Measurements from ENCODE around the gene CIROP.

The CIROP gene

GRCh38 chr14:23067847-23068788 lies 36.7 kb downstream of the CIROP start:
- Histone ChIP-seq H3K27ac (ENCODE audit: low read length) (no peak overlapping the region), H3K79me2 (ENCODE audit: low read length) (peaks cover 61% of the 10 kb centered on the region), H3K4me3 (ENCODE audit: low read length) (no peak overlapping the region), H3K4me2 (ENCODE audit: low read length) (peak overlapping the region; percentile 23; the same call in 1 of the 2 replicates), H3K4me1 (ENCODE audit: low read length) (peaks cover 24% of the 10 kb centered on the region), H3K9ac (ENCODE audit: low read length) (no peak overlapping the region), H3K36me3 (replicated peaks; ENCODE audit: low read depth, low read length) (peaks cover 57% of the 10 kb centered on the region), H4K20me1 (ENCODE audit: insufficient read depth, low read length) (peaks cover 12% of the 10 kb centered on the region), H2AFZ (ENCODE audit: low read depth, low read length) (no peak overlapping the region), H3K9me3 (ENCODE audit: insufficient read depth, low read length) (no peaks in the 10 kb centered on the region), H3K27me3 (ENCODE audit: low read depth, low read length) (no peaks in the 10 kb centered on the region)
- TF ChIP-seq CTCF (IDR thresholded peaks at IDR 0.05; ENCODE audit: low read depth, low read length): no peak
- no peak for TF ChIP-seq EZH2phosphoT487 (IDR thresholded peaks at IDR 0.05; ENCODE audit: low read depth)

- Histone ChIP-seq H3K79me2 (ENCODE audit: low read length) (peaks cover 61% of the 10 kb centered on the region), H3K27me3 (ENCODE audit: low read depth, low read length) (no peaks in the 10 kb centered on the region), H3K4me3 (ENCODE audit: low read length) (no peak overlapping the region), H3K36me3 (replicated peaks; ENCODE audit: low read depth, low read length) (peaks cover 59% of the 10 kb centered on the region), H3K9ac (ENCODE audit: low read length) (no peak overlapping the region), H3K27ac (ENCODE audit: low read length) (no peak overlapping the region), H3K4me1 (ENCODE audit: low read length) (peaks cover 24% of the 10 kb centered on the region), H4K20me1 (ENCODE audit: insufficient read depth, low read length) (peaks cover 12% of the 10 kb centered on the region), H2AFZ (ENCODE audit: low read depth, low read length) (no peak overlapping the region), H3K9me3 (ENCODE audit: insufficient read depth, low read length) (no peaks in the 10 kb centered on the region), H3K4me2 (ENCODE audit: low read length) (no peak overlapping the region)
- TF ChIP-seq EZH2phosphoT487 (IDR thresholded peaks at IDR 0.05; ENCODE audit: low read depth) (no peak), CTCF (IDR thresholded peaks at IDR 0.05; ENCODE audit: low read depth, low read length) (no peak)
Measured at GRCh38 chr14:23066855-23067744, 37.7 kb downstream of the CIROP start.

- H3K9ac ChIP-seq (ENCODE audit: low read length): no peak overlapping the region
- no peaks in the 10 kb centered on the region for H3K27me3 ChIP-seq (ENCODE audit: low read depth, low read length)
- H3K4me3 ChIP-seq (ENCODE audit: low read length): no peak overlapping the region
- H3K4me1 ChIP-seq (ENCODE audit: low read length): peaks cover 18% of the 10 kb centered on the region; the same call in 1 of the 2 replicates
- peaks cover 54% of the 10 kb centered on the region for H3K79me2 ChIP-seq (ENCODE audit: low read length)
- H4K20me1 ChIP-seq (ENCODE audit: insufficient read depth, low read length): peaks cover 12% of the 10 kb centered on the region
- H3K27ac ChIP-seq (ENCODE audit: low read length): no peak overlapping the region
- no peak overlapping the region for H2AFZ ChIP-seq (ENCODE audit: low read depth, low read length)
- H3K36me3 ChIP-seq (replicated peaks; ENCODE audit: low read depth, low read length): peaks cover 62% of the 10 kb centered on the region
- H3K9me3 ChIP-seq (ENCODE audit: insufficient read depth, low read length): no peaks in the 10 kb centered on the region
- no peak for TF ChIP-seq EZH2phosphoT487 (IDR thresholded peaks at IDR 0.05; ENCODE audit: low read depth)
- no peak for TF ChIP-seq CTCF (IDR thresholded peaks at IDR 0.05; ENCODE audit: low read depth, low read length)
- no peak overlapping the region for H3K4me2 ChIP-seq (ENCODE audit: low read length)
Measured at GRCh38 chr14:23066368-23066767, 38.4 kb downstream of the CIROP start.

- H2AFZ ChIP-seq (ENCODE audit: low read depth, low read length): no peak overlapping the region
- H3K4me3 ChIP-seq (ENCODE audit: low read length): no peak overlapping the region
- peaks cover 76% of the 10 kb centered on the region for H3K36me3 ChIP-seq (replicated peaks; ENCODE audit: low read depth, low read length)
- TF ChIP-seq EZH2phosphoT487 (IDR thresholded peaks at IDR 0.05; ENCODE audit: low read depth): no peak
- no peak for TF ChIP-seq CTCF (IDR thresholded peaks at IDR 0.05; ENCODE audit: low read depth, low read length)
- no peak overlapping the region for H3K27ac ChIP-seq (ENCODE audit: low read length)
- H3K9me3 ChIP-seq (ENCODE audit: insufficient read depth, low read length): no peaks in the 10 kb centered on the region
- no peaks in the 10 kb centered on the region for H3K27me3 ChIP-seq (ENCODE audit: low read depth, low read length)
- 0 out of 2 replicates have a peak, but pooled peaks cover under 1% of the 10 kb centered on the region for H3K4me1 ChIP-seq (ENCODE audit: low read length)
- H4K20me1 ChIP-seq (ENCODE audit: insufficient read depth, low read length): peaks cover 10% of the 10 kb centered on the region
- H3K9ac ChIP-seq (ENCODE audit: low read length): no peak overlapping the region
- H3K79me2 ChIP-seq (ENCODE audit: low read length): peaks cover 29% of the 10 kb centered on the region
- H3K4me2 ChIP-seq (ENCODE audit: low read length): no peak overlapping the region
Measured at GRCh38 chr14:23063601-23064000, 41.2 kb downstream of the CIROP start.

Measured in OCI-LY3 (cell line).